ENCODE data around the gene ABCB9.
"Not testable (repeated sequence)": the region's sequence is repeated elsewhere in the genome, so short reads cannot be mapped to it uniquely, and the experiment has no call there.

The ABCB9 gene

GRCh38 chr12:122934722-122935121 lies 31.5 kb downstream of the ABCB9 start:
- no peak for DNase-seq

- no peak for DNase-seq
These were observed 34.1 kb downstream of the ABCB9 start for GRCh38 chr12:122932207-122932606.

- DNase-seq = no peak
These were observed 36.5 kb downstream of the ABCB9 start for GRCh38 chr12:122929812-122930211.

GRCh38 chr12:122929148-122929538 lies 37.1 kb downstream of the ABCB9 start:
- DNase-seq = no peak

GRCh38 chr12:122928404-122929147 lies 37.7 kb downstream of the ABCB9 start:
- no peak for DNase-seq

- DNase-seq = no peak
These were observed 38.4 kb downstream of the ABCB9 start for GRCh38 chr12:122927756-122928403.

GRCh38 chr12:122921917-122922316 lies 44.3 kb downstream of the ABCB9 start:
- no peak for DNase-seq

- no peak for DNase-seq
These were observed 45.6 kb downstream of the ABCB9 start for GRCh38 chr12:122920687-122921086.

- no peak for DNase-seq
These were observed 47.4 kb downstream of the ABCB9 start for GRCh38 chr12:122918827-122919226.

GRCh38 chr12:122917507-122918121 lies 48.6 kb downstream of the ABCB9 start:
- DNase-seq = no peak

GRCh38 chr12:122909442-122910288 lies 56.6 kb downstream of the ABCB9 start:
- DNase-seq = peak; percentile 50

GRCh38 chr12:122908915-122909314 lies 57.3 kb downstream of the ABCB9 start:
- DNase-seq = no peak

GRCh38 chr12:122905258-122905657 lies 61.0 kb downstream of the ABCB9 start:
- not testable (repeated sequence) for DNase-seq

GRCh38 chr12:122903693-122904034 lies 62.6 kb downstream of the ABCB9 start:
- no peak for DNase-seq

GRCh38 chr12:122902854-122903692 lies 63.2 kb downstream of the ABCB9 start:
- DNase-seq = no peak

- DNase-seq = no peak
These were observed 66.4 kb downstream of the ABCB9 start for GRCh38 chr12:122899887-122900286.

GRCh38 chr12:122896662-122897061 lies 69.6 kb downstream of the ABCB9 start:
- no peak for DNase-seq

- DNase-seq = peak; percentile 27
These were observed 70.3 kb downstream of the ABCB9 start, which contains the start of gene VPS37B for GRCh38 chr12:122895704-122896636. VPS37B (minus strand) TSS chr12:122896124; CDS start chr12:122896062, 62 bp downstream.

- no peak for DNase-seq
These were observed 71.0 kb downstream of the ABCB9 start for GRCh38 chr12:122895320-122895703.

- DNase-seq = no peak
These were observed 71.8 kb downstream of the ABCB9 start for GRCh38 chr12:122894193-122895121.
